Neural progenitor cell (in vitro differentiated cells): ENCODE data around the gene ERICH6. TPM values are rescaled to one million over a fixed set of nuclear protein-coding genes. Genes with fewer than 3 reads are reported as not detected.
A peak's percentile ranks its signal among the peaks of the same experiment; 100 is the strongest.

Source experiments
- DNase-seq: peaks from one replicate; pipeline ENCODE4 v3.0.0-alpha.2; 2016; ENCODE audit warnings: low spot score
- H2AFZ ChIP-seq: fragments of 200-600 bp; sonication (generic); replicated peaks from 2 replicates; pipeline ENCODE4 v1.6.1; 2016; ENCODE audit warnings: antibody characterized with exemption
- H3F3A ChIP-seq: fragments of 200-600 bp; sonication (generic); 2 replicates; pipeline ENCODE4 v1.6.1; 2016; ENCODE audit warnings: antibody characterized with exemption, low read depth
- H3K27ac ChIP-seq: fragments of 200-600 bp; sonication (generic); 2 replicates; pipeline ENCODE4 v1.5.1; 2016; ENCODE audit warnings: mild to moderate bottlenecking
- H3K27me3 ChIP-seq: fragments of 200-600 bp; sonication (generic); 2 replicates; pipeline ENCODE4 v1.6.1; 2016; ENCODE audit warnings: mild to moderate bottlenecking, moderate library complexity
- H3K36me3 ChIP-seq: fragments of 200-600 bp; sonication (generic); 2 replicates; pipeline ENCODE4 v1.5.1; 2016
- H3K4me1 ChIP-seq: fragments of 200-600 bp; sonication (generic); 2 replicates; pipeline ENCODE4 v1.6.1; 2016; ENCODE audit warnings: mixed run types
- H3K4me2 ChIP-seq: fragments of 200-600 bp; sonication (generic); 2 replicates; pipeline ENCODE4 v1.6.1; 2016
- H3K4me3 ChIP-seq: fragments of 200-600 bp; sonication (generic); 2 replicates; pipeline ENCODE4 v1.5.1; 2016
- H3K79me2 ChIP-seq: fragments of 200-600 bp; sonication (generic); 2 replicates; pipeline ENCODE4 v1.6.1; 2016; ENCODE audit warnings: low read depth
- H3K9ac ChIP-seq: fragments of 200-600 bp; sonication (generic); 2 replicates; pipeline ENCODE4 v1.6.1; 2016
- H3K9me3 ChIP-seq: fragments of 200-600 bp; sonication (generic); 2 replicates; pipeline ENCODE4 v1.5.1; 2016; ENCODE audit warnings: low read depth
- H4K20me1 ChIP-seq: fragments of 200-600 bp; sonication (generic); 2 replicates; pipeline ENCODE4 v1.6.1; 2016; ENCODE audit warnings: low read depth
- H3K27ac Mint-ChIP-seq: 3 replicates; pipeline ENCODE4 v1.8.0; 2021; ENCODE audit warnings: mixed read lengths
- H3K27me3 Mint-ChIP-seq: 2 replicates; pipeline ENCODE4 v1.8.0; 2022; ENCODE audit warnings: low read depth, mild to moderate bottlenecking, inconsistent platforms, moderate library complexity, mixed read lengths; ENCODE audit not compliant: insufficient read depth
- H3K36me3 Mint-ChIP-seq: 3 replicates; pipeline ENCODE4 v1.8.0; 2021; ENCODE audit warnings: mixed read lengths
- H3K4me1 Mint-ChIP-seq: 3 replicates; pipeline ENCODE4 v1.8.0; 2021; ENCODE audit warnings: mixed read lengths
- H3K4me3 Mint-ChIP-seq: 3 replicates; pipeline ENCODE4 v1.8.0; 2021; ENCODE audit warnings: mild to moderate bottlenecking, moderate library complexity, mixed read lengths
- H3K9me3 Mint-ChIP-seq: 3 replicates; pipeline ENCODE4 v1.8.0; 2020; ENCODE audit warnings: mixed read lengths
- CTCF ChIP-seq: fragments of 200-600 bp; sonication (generic); IDR thresholded peaks from 2 replicates; pipeline ENCODE4 v1.5.1; 2017; ENCODE audit warnings: antibody characterized with exemption, mild to moderate bottlenecking
- EZH2 ChIP-seq: fragments of 200-600 bp; sonication (generic); IDR thresholded peaks from 2 replicates; pipeline ENCODE4 v1.6.1; 2017; ENCODE audit warnings: antibody characterized with exemption, mild to moderate bottlenecking, moderate library complexity
- EZH2phosphoT487 ChIP-seq: fragments of 200-600 bp; sonication (generic); IDR thresholded peaks from 2 replicates; pipeline ENCODE4 v1.6.1; 2017; ENCODE audit warnings: antibody characterized with exemption
- total RNA-seq: library from RNA; depleted of rRNA; stranded (reverse); fragments of >200 nt; gene quantifications from 2 replicates; pipeline ENCODE4 v1.2.3, GENCODE V29; 2015; ENCODE audit warnings: low replicate concordance

The ERICH6 gene
- 0.28 TPM in 1 of 2 replicates, not detected in the other for total RNA-seq

- peak; percentile 95 for DNase-seq
- H3K36me3 ChIP-seq: no peaks in the 10 kb centered on the region
- Mint-ChIP-seq H3K27ac (peak within 1 kb of the TSS; percentile 97), H3K36me3 (peaks cover 16% of the 10 kb centered on the region), H3K9me3 (peaks cover 15% of the 10 kb centered on the region), H3K27me3 (peaks cover 7% of the 10 kb centered on the region), H3K4me3 (peak within 1 kb of the TSS; percentile 92), H3K4me1 (peaks cover 7% of the 10 kb centered on the region)
- H3K27me3 ChIP-seq: no peaks in the 10 kb centered on the region
- no peak within 1 kb of the TSS for H3K27ac ChIP-seq
- H3K4me2 ChIP-seq: peak within 1 kb of the TSS; percentile 78
- H3K9ac ChIP-seq: peak within 1 kb of the TSS; percentile 35
- no peaks in the 10 kb centered on the region for H3K79me2 ChIP-seq
- H3K9me3 ChIP-seq: no peaks in the 10 kb centered on the region
- H2AFZ ChIP-seq: peak within 1 kb of the TSS; percentile 97
- H4K20me1 ChIP-seq: no peaks in the 10 kb centered on the region
- H3K4me1 ChIP-seq: peaks cover 6% of the 10 kb centered on the region
- H3K4me3 ChIP-seq: peak within 1 kb of the TSS; percentile 61
- TF ChIP-seq EZH2 (no peak), EZH2phosphoT487 (no peak), CTCF (peak; percentile 28)
- H3F3A ChIP-seq: peaks cover 9% of the 10 kb centered on the region
These were observed at the start of gene ERICH6 for GRCh38 chr3:150703756-150704344. Gene ERICH6 (minus strand): TSS chr3:150703920. CDS start chr3:150703898, 22 bp downstream.

- H3K36me3 ChIP-seq: no peaks in the 10 kb centered on the region
- no peak overlapping the region for H3K4me2 ChIP-seq
- H4K20me1 ChIP-seq: peaks cover 3% of the 10 kb centered on the region
- peaks cover 8% of the 10 kb centered on the region for H3K4me1 Mint-ChIP-seq
- H3K27me3 ChIP-seq: no peaks in the 10 kb centered on the region
- H3K4me3 ChIP-seq: no peak overlapping the region
- H3K4me3 Mint-ChIP-seq: no peak overlapping the region
- H3K79me2 ChIP-seq: peaks cover 4% of the 10 kb centered on the region
- no peaks in the 10 kb centered on the region for H3K9me3 ChIP-seq
- H3K9ac ChIP-seq: no peak overlapping the region
- no peaks in the 10 kb centered on the region for H3F3A ChIP-seq
- no peak overlapping the region for H3K27ac Mint-ChIP-seq
- H3K4me1 ChIP-seq: no peaks in the 10 kb centered on the region
- no peak overlapping the region for H2AFZ ChIP-seq
- no peak overlapping the region for H3K27ac ChIP-seq
- no peak for DNase-seq
- H3K36me3 Mint-ChIP-seq: no peaks in the 10 kb centered on the region
- no peaks in the 10 kb centered on the region for H3K27me3 Mint-ChIP-seq
- H3K9me3 Mint-ChIP-seq: no peaks in the 10 kb centered on the region
- no peak for TF ChIP-seq EZH2
- TF ChIP-seq EZH2phosphoT487: no peak
- no peak for TF ChIP-seq CTCF
These were observed 48.1 kb upstream of the ERICH6 start for GRCh38 chr3:150751781-150752263.

- H3K36me3 Mint-ChIP-seq: no peaks in the 10 kb centered on the region
- H3K27ac Mint-ChIP-seq: no peak overlapping the region
- no peak for DNase-seq
- Histone ChIP-seq H2AFZ (no peak overlapping the region), H3K36me3 (no peaks in the 10 kb centered on the region), H4K20me1 (peaks cover 3% of the 10 kb centered on the region), H3K79me2 (no peaks in the 10 kb centered on the region), H3K9ac (no peak overlapping the region), H3F3A (no peaks in the 10 kb centered on the region), H3K4me2 (no peak overlapping the region), H3K4me1 (peaks cover 5% of the 10 kb centered on the region), H3K27ac (no peak overlapping the region), H3K4me3 (no peak overlapping the region), H3K9me3 (no peaks in the 10 kb centered on the region), H3K27me3 (no peaks in the 10 kb centered on the region)
- no peaks in the 10 kb centered on the region for H3K9me3 Mint-ChIP-seq
- H3K4me1 Mint-ChIP-seq: peaks cover 14% of the 10 kb centered on the region
- no peaks in the 10 kb centered on the region for H3K27me3 Mint-ChIP-seq
- no peak overlapping the region for H3K4me3 Mint-ChIP-seq
- no peak for TF ChIP-seq EZH2
- no peak for TF ChIP-seq CTCF
- TF ChIP-seq EZH2phosphoT487: no peak
These were observed 45.5 kb upstream of the ERICH6 start for GRCh38 chr3:150749255-150749654.
